SK-N-MC (cell line): Measurements from ENCODE around the gene GABRG3.

Experiments used
- DNase-seq: peaks from one replicate; pipeline ENCODE4 v3.0.0-alpha.2; 2011; ENCODE audit warnings: low read depth, low spot score
- H3K27ac ChIP-seq: fragments of 200-600 bp; sonication (generic); 2 replicates; pipeline ENCODE4 v1.5.1; 2016; ENCODE audit warnings: mixed run types
- H3K36me3 ChIP-seq: fragments of 200-600 bp; sonication (generic); 2 replicates; pipeline ENCODE4 v1.6.1; 2017; ENCODE audit warnings: antibody characterized with exemption, low read length, mixed read lengths; ENCODE audit not compliant: insufficient read depth
- H3K4me3 ChIP-seq: fragments of 200-600 bp; sonication (generic); 2 replicates; pipeline ENCODE4 v1.5.1; 2016
- H3K9ac ChIP-seq: fragments of 200-600 bp; sonication (generic); 2 replicates; pipeline ENCODE4 v1.8.0; 2017; ENCODE audit warnings: mixed run types, mixed read lengths; ENCODE audit not compliant: insufficient read length
- H3K9me3 ChIP-seq: fragments of 200-600 bp; sonication (generic); 2 replicates; pipeline ENCODE4 v1.6.1; 2017; ENCODE audit warnings: low read depth, mild to moderate bottlenecking, antibody characterized with exemption, low read length, moderate library complexity, mixed read lengths
- EZH2 ChIP-seq: fragments of 200-600 bp; sonication (generic); IDR thresholded peaks from one replicate; pipeline ENCODE4 v1.6.1; 2017; ENCODE audit warnings: antibody characterized with exemption
- FOXP2 ChIP-seq: optimal IDR thresholded peaks from 2 replicates; pipeline ENCODE3; 2011; ENCODE audit warnings: mild to moderate bottlenecking, moderate library complexity; ENCODE audit not compliant: insufficient read depth; ENCODE audit errors: extremely low read length, control extremely low read depth
- POLR2AphosphoS5 ChIP-seq: IDR thresholded peaks from 2 replicates; pipeline ENCODE4 v1.6.1; 2012; ENCODE audit warnings: mild to moderate bottlenecking, low read depth, low read length, borderline replicate concordance

Gene GABRG3

GRCh38 chr15:27512281-27513001 lies 541.5 kb downstream of the GABRG3 start:
- H3K27ac ChIP-seq, result no peak overlapping the region

GRCh38 chr15:27514526-27514925 lies 543.5 kb downstream of the GABRG3 start:
- Histone ChIP-seq H3K27ac (no peak overlapping the region), H3K4me3 (no peak overlapping the region), H3K9me3 (no peaks in the 10 kb centered on the region), H3K9ac (no peak overlapping the region), H3K36me3 (no peaks in the 10 kb centered on the region)
- DNase-seq, result no peak
- TF ChIP-seq FOXP2 (no peak), EZH2 (no peak), POLR2AphosphoS5 (no peak)

More at GRCh38 chr15:27512281-27513001, 541.5 kb downstream of the GABRG3 start:
- H3K9me3 ChIP-seq, result no peaks in the 10 kb centered on the region
- no peak overlapping the region for H3K9ac ChIP-seq
- H3K4me3 ChIP-seq, result no peak overlapping the region
- no peak for DNase-seq
- H3K36me3 ChIP-seq, result no peaks in the 10 kb centered on the region
- TF ChIP-seq FOXP2, result no peak
- TF ChIP-seq POLR2AphosphoS5, result no peak
- TF ChIP-seq EZH2, result no peak

GRCh38 chr15:27527490-27528067 lies 556.6 kb downstream of the GABRG3 start:
- Histone ChIP-seq H3K36me3 (no peaks in the 10 kb centered on the region), H3K9ac (no peak overlapping the region), H3K9me3 (no peaks in the 10 kb centered on the region), H3K27ac (no peak overlapping the region), H3K4me3 (no peak overlapping the region)
- TF ChIP-seq FOXP2 (no peak), EZH2 (no peak), POLR2AphosphoS5 (no peak)
- DNase-seq, result no peak

- no peak overlapping the region for H3K27ac ChIP-seq
- no peak overlapping the region for H3K9ac ChIP-seq
- no peaks in the 10 kb centered on the region for H3K9me3 ChIP-seq
- no peaks in the 10 kb centered on the region for H3K36me3 ChIP-seq
- H3K4me3 ChIP-seq, result no peak overlapping the region
- TF ChIP-seq FOXP2, result no peak
- no peak for TF ChIP-seq EZH2
- no peak for TF ChIP-seq POLR2AphosphoS5
- DNase-seq, result no peak
Observed at GRCh38 chr15:27529399-27529798, 558.4 kb downstream of the GABRG3 start.

- H3K36me3 ChIP-seq, result no peaks in the 10 kb centered on the region
- no peak overlapping the region for H3K9ac ChIP-seq
- H3K4me3 ChIP-seq, result no peak overlapping the region
- no peaks in the 10 kb centered on the region for H3K9me3 ChIP-seq
- TF ChIP-seq POLR2AphosphoS5 (no peak), EZH2 (no peak), FOXP2 (no peak)
- H3K27ac ChIP-seq, result no peak overlapping the region
- DNase-seq, result no peak
Observed at GRCh38 chr15:27530994-27531393, 560.0 kb downstream of the GABRG3 start.

- Histone ChIP-seq H3K9me3 (no peaks in the 10 kb centered on the region), H3K4me3 (no peak overlapping the region), H3K36me3 (no peaks in the 10 kb centered on the region), H3K27ac (no peak overlapping the region), H3K9ac (no peak overlapping the region)
- no peak for TF ChIP-seq POLR2AphosphoS5
- no peak for DNase-seq
Observed at GRCh38 chr15:27532358-27532757, 561.4 kb downstream of the GABRG3 start.

- H3K36me3 ChIP-seq, result no peaks in the 10 kb centered on the region
- TF ChIP-seq FOXP2, result no peak
- TF ChIP-seq EZH2, result no peak
- TF ChIP-seq POLR2AphosphoS5, result no peak
- no peaks in the 10 kb centered on the region for H3K9me3 ChIP-seq
- H3K4me3 ChIP-seq, result no peak overlapping the region
- no peak overlapping the region for H3K27ac ChIP-seq
- H3K9ac ChIP-seq, result no peak overlapping the region
- no peak for DNase-seq
Observed at GRCh38 chr15:27535445-27536129, 564.6 kb downstream of the GABRG3 start.

GRCh38 chr15:27538325-27538724 lies 567.3 kb downstream of the GABRG3 start:
- no peaks in the 10 kb centered on the region for H3K9me3 ChIP-seq
- no peak overlapping the region for H3K27ac ChIP-seq
- DNase-seq, result no peak
- TF ChIP-seq FOXP2 (no peak), POLR2AphosphoS5 (no peak), EZH2 (no peak)
- H3K4me3 ChIP-seq, result no peak overlapping the region
- H3K36me3 ChIP-seq, result no peaks in the 10 kb centered on the region
- no peak overlapping the region for H3K9ac ChIP-seq

GRCh38 chr15:27541581-27541980 lies 570.6 kb downstream of the GABRG3 start:
- no peak overlapping the region for H3K9ac ChIP-seq
- no peaks in the 10 kb centered on the region for H3K9me3 ChIP-seq
- DNase-seq, result no peak
- H3K36me3 ChIP-seq, result no peaks in the 10 kb centered on the region
- TF ChIP-seq POLR2AphosphoS5 (no peak), FOXP2 (no peak), EZH2 (no peak)
- no peak overlapping the region for H3K27ac ChIP-seq
- H3K4me3 ChIP-seq, result no peak overlapping the region
